Panc1 (cell line): ENCODE data around the gene ADGRL3. TPM values are rescaled to one million over a fixed set of nuclear protein-coding genes. Genes with fewer than 3 reads are reported as not detected.

Experiments
- ATAC-seq: fragments of 200-7000 bp; cut with Tn5 transposase; 2 replicates; pipeline ENCODE4 v1.9.1; 2020; ENCODE audit warnings: mild to moderate bottlenecking, moderate library complexity
- BruUV-seq: library from RNA; stranded (reverse); fragments of 400-500 nt; replicated peaks from 2 replicates; lab custom pipeline; 2021; lab: Mats Ljungman, UMichigan
- CTCF ChIA-PET: fragments of 300-600 bp; sonication (Branson Sonifier 250); formaldehyde crosslinking; loops from one replicate; lab custom pipeline; 2022; ENCODE audit warnings: antibody characterized with exemption; lab: Charles Lee
- POLR2A ChIA-PET: fragments of 300-600 bp; sonication (Branson Sonifier 250); formaldehyde crosslinking; loops from one replicate; lab custom pipeline; 2022; ENCODE audit warnings: antibody characterized with exemption; lab: Charles Lee
- DNase-seq: peaks from one replicate; pipeline ENCODE4 v3.0.0-alpha.2; 2010; ENCODE audit warnings: low read depth, low spot score
- H3K27ac ChIP-seq: 2 replicates; pipeline ENCODE4 v1.5.1; 2011; ENCODE audit warnings: mild to moderate bottlenecking, low read length, inconsistent platforms
- H3K27me3 ChIP-seq: fragments of 200-500 bp; sonication (Bioruptor generic); 2 replicates; pipeline ENCODE4 v1.6.0; 2014; ENCODE audit warnings: low read length, inconsistent platforms; ENCODE audit not compliant: control insufficient read depth, insufficient read depth
- H3K36me3 ChIP-seq: fragments of 200-500 bp; sonication (Bioruptor generic); 2 replicates; pipeline ENCODE4 v1.5.1; 2014; ENCODE audit warnings: inconsistent platforms, mild to moderate bottlenecking, low read length, moderate library complexity; ENCODE audit not compliant: control insufficient read depth, insufficient read depth
- H3K4me1 ChIP-seq: 2 replicates; pipeline ENCODE4 v1.5.1; 2011; ENCODE audit warnings: inconsistent platforms, mild to moderate bottlenecking, low read length, moderate library complexity; ENCODE audit not compliant: control insufficient read depth, insufficient read depth
- H3K4me3 ChIP-seq, 2 experiments: 2 replicates each; pipeline ENCODE4 v1.5.1; 2011 to 2012; ENCODE audit warnings: low read depth in 2 of 2, low read length in 2 of 2, mild to moderate bottlenecking in 2 of 2, inconsistent platforms in 1 of 2, moderate library complexity in 1 of 2
- H3K9me3 ChIP-seq: fragments of 200-500 bp; sonication (Bioruptor generic); 2 replicates; pipeline ENCODE4 v1.5.1; 2014; ENCODE audit warnings: low read depth, mild to moderate bottlenecking, inconsistent platforms, low read length, moderate library complexity; ENCODE audit not compliant: control insufficient read depth, insufficient read depth
- CTCF ChIP-seq: fragments of 450-650 bp; IDR thresholded peaks from 2 replicates; pipeline ENCODE4 v1.5.1; 2017; ENCODE audit warnings: mild to moderate bottlenecking
- POLR2AphosphoS5 ChIP-seq: IDR thresholded peaks from 2 replicates; pipeline ENCODE4 v1.6.1; 2012; ENCODE audit warnings: mild to moderate bottlenecking, low read depth, low read length, moderate library complexity
- REST ChIP-seq, 2 experiments: IDR thresholded peaks; 2 replicates each; pipeline ENCODE4 v1.6.1; 2011 to 2012; ENCODE audit warnings: low read depth in 2 of 2, control low read depth in 1 of 2, low read length in 1 of 2, mild to moderate bottlenecking in 1 of 2, moderate library complexity in 1 of 2; ENCODE audit not compliant: insufficient read depth in 1 of 2
- SIN3A ChIP-seq: IDR thresholded peaks from 2 replicates; pipeline ENCODE4 v1.6.1; 2012; ENCODE audit warnings: low read depth, mild to moderate bottlenecking, low read length, moderate library complexity, borderline replicate concordance; ENCODE audit not compliant: insufficient read depth
- TCF7L2 ChIP-seq: IDR thresholded peaks from 2 replicates; pipeline ENCODE4 v1.6.1; 2011; ENCODE audit warnings: mild to moderate bottlenecking, low read depth, low read length, inconsistent platforms
- in situ Hi-C: cut with HindIII; loops from 2 replicates; pipeline ENCODE4 v1.10.0; 2016; ENCODE audit warnings: low sequenced_read_pairs, low pct_unique_long_range_greater_than_20kb
- intact Hi-C: fragments of 100-400 bp; cut with micrococcal nuclease; formaldehyde crosslinking; loops from one replicate; pipeline ENCODE4 v1.10.0; 2022; ENCODE audit not compliant: unreplicated experiment
- total RNA-seq: library from RNA; stranded (reverse); gene quantifications from one replicate; pipeline ENCODE4 v1.2.1, GENCODE V29; 2021; ENCODE audit not compliant: unreplicated experiment

ADGRL3 gene
- total RNA-seq, 1 experiment from 2014 or later = 0.23 TPM

GRCh38 chr4:61333490-61333889, 133.4 kb downstream of the ADGRL3 start:
- Histone ChIP-seq H3K36me3 (no peaks in the 10 kb centered on the region), H3K4me1 (no peaks in the 10 kb centered on the region), H3K9me3 (no peaks in the 10 kb centered on the region), H3K27ac (no peak overlapping the region), H3K4me3 (no peak overlapping the region), H3K27me3 (no peaks in the 10 kb centered on the region)
- DNase-seq (no peak), ATAC-seq (no peak)
- no TSS peak for BruUV-seq
- intact Hi-C loops = no loop called here
- ChIA-PET CTCF (no interaction called here), POLR2A (no interaction called here)
- in situ Hi-C loops = no loop called here
- TF ChIP-seq POLR2AphosphoS5 (no peak), CTCF (no peak), REST (IDR thresholded peaks at IDR 0.05; ENCODE audit: insufficient read depth in 1 of 2, low read depth in 2 of 2, low read length in 1 of 2) (no peak), TCF7L2 (no peak), SIN3A (no peak)

- no peaks in the 10 kb centered on the region for H3K4me1 ChIP-seq
- POLR2A ChIA-PET = no interaction called here
- in situ Hi-C loops = no loop called here
- H3K9me3 ChIP-seq = no peaks in the 10 kb centered on the region
- no peak for TF ChIP-seq TCF7L2
- TF ChIP-seq POLR2AphosphoS5 = no peak
- BruUV-seq = no TSS peak
- H3K4me3 ChIP-seq = no peak overlapping the region
- H3K36me3 ChIP-seq = no peaks in the 10 kb centered on the region
- DNase-seq (no peak), ATAC-seq (no peak)
- intact Hi-C loops = no loop called here
- no peak overlapping the region for H3K27ac ChIP-seq
- H3K27me3 ChIP-seq = no peaks in the 10 kb centered on the region
- CTCF ChIA-PET = no interaction called here
Measured at GRCh38 chr4:61335241-61335763, 135.2 kb downstream of the ADGRL3 start.

GRCh38 chr4:61336488-61336887, 136.4 kb downstream of the ADGRL3 start:
- ChIA-PET POLR2A (no interaction called here), CTCF (no interaction called here)
- H3K4me1 ChIP-seq = no peaks in the 10 kb centered on the region
- BruUV-seq = no TSS peak
- intact Hi-C loops = no loop called here
- H3K36me3 ChIP-seq = no peaks in the 10 kb centered on the region
- H3K27ac ChIP-seq = no peak overlapping the region
- no peak for ATAC-seq
- DNase-seq = no peak
- in situ Hi-C loops = no loop called here
- no peaks in the 10 kb centered on the region for H3K27me3 ChIP-seq
- H3K4me3 ChIP-seq = no peak overlapping the region
- TF ChIP-seq POLR2AphosphoS5 (no peak), TCF7L2 (no peak), CTCF (no peak), REST (IDR thresholded peaks at IDR 0.05; ENCODE audit: insufficient read depth in 1 of 2, low read depth in 2 of 2, low read length in 1 of 2) (no peak), SIN3A (no peak)
- H3K9me3 ChIP-seq = no peaks in the 10 kb centered on the region
